Measurements from ENCODE around the gene ALKAL2. TPM values are rescaled to one million over a fixed set of nuclear protein-coding genes. Genes with fewer than 3 reads are reported as not detected.

The ALKAL2 gene
- total RNA-seq, 1 donor from 2014 or later = 1.5 TPM

DNA sequence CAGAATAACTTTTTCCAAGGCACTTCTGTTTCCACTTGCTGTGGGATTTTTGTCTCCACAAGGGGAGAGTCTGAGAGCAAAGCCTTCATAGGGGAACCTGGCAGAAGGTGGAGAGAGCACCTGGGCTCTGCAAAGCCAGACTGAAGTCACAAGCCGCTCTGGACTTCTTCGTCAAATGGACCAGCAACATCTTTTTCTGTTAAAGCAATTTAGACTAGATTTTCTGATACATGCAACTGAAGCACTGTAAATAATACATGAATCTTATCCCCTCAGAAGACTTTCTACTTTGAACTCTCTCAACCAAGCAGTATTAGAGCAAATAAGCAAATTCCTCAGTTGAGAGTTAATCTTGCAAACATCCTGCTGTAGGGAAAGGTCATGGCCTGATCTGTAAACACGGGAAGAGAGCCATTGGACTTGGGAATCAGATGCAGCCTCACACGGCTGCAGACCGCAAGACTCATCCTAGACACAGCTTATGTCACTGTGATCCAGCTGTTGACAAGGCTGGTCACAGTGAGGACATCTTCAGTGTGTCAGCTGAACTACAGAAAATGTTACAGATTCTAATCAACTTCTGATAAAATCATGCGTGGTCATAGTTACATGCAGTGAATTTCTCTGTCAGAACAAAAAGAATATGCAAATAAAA, 27.3 kb downstream of the ALKAL2 start:
- H3K27ac Mint-ChIP-seq (ENCODE audit: unreplicated experiment) = no peak overlapping the region
- H3K9ac ChIP-seq (ENCODE audit: low read length) = no peak overlapping the region
- peaks cover 18% of the 10 kb centered on the region for H3K9me3 Mint-ChIP-seq (ENCODE audit: unreplicated experiment)
- H3K4me3 Mint-ChIP-seq (ENCODE audit: unreplicated experiment) = no peak overlapping the region
- H2AFZ ChIP-seq (ENCODE audit: low read depth, low read length) = no peak overlapping the region
- peaks cover 8% of the 10 kb centered on the region for H3K4me1 ChIP-seq (ENCODE audit: insufficient read depth, low read length)
- TF ChIP-seq, protein P1, sequence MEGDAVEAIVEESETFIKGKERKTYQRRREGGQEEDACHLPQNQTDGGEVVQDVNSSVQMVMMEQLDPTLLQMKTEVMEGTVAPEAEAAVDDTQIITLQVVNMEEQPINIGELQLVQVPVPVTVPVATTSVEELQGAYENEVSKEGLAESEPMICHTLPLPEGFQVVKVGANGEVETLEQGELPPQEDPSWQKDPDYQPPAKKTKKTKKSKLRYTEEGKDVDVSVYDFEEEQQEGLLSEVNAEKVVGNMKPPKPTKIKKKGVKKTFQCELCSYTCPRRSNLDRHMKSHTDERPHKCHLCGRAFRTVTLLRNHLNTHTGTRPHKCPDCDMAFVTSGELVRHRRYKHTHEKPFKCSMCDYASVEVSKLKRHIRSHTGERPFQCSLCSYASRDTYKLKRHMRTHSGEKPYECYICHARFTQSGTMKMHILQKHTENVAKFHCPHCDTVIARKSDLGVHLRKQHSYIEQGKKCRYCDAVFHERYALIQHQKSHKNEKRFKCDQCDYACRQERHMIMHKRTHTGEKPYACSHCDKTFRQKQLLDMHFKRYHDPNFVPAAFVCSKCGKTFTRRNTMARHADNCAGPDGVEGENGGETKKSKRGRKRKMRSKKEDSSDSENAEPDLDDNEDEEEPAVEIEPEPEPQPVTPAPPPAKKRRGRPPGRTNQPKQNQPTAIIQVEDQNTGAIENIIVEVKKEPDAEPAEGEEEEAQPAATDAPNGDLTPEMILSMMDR (IDR thresholded peaks at IDR 0.05; ENCODE audit: insufficient read depth, low read depth, low read length) = no peak
- no peak for TF ChIP-seq EZH2 (IDR thresholded peaks at IDR 0.05; ENCODE audit: insufficient read depth, low read length)
- H4K20me1 ChIP-seq (ENCODE audit: insufficient read depth, low read length) = peaks cover 5% of the 10 kb centered on the region
- no peak overlapping the region for H3K4me3 ChIP-seq (ENCODE audit: insufficient read depth, low read depth, low read length)
- no peak overlapping the region for H3K27ac ChIP-seq (ENCODE audit: low read depth, low read length)
- H3K27me3 Mint-ChIP-seq (ENCODE audit: low read depth, unreplicated experiment) = no peaks in the 10 kb centered on the region
- H3K36me3 ChIP-seq (ENCODE audit: insufficient read depth, low read length) = no peaks in the 10 kb centered on the region
- H3K9me3 ChIP-seq (ENCODE audit: insufficient read depth, low read depth, low read length) = peaks cover 6% of the 10 kb centered on the region
- H3K4me2 ChIP-seq (ENCODE audit: low read length) = no peak overlapping the region
- H3K36me3 Mint-ChIP-seq (ENCODE audit: low read depth, unreplicated experiment) = peaks cover 10% of the 10 kb centered on the region
- FAIRE-seq (no peak), DNase-seq (ENCODE audit: low read depth) (no peak)
- peaks cover 22% of the 10 kb centered on the region for H3K79me2 ChIP-seq (ENCODE audit: insufficient read depth, low read length)
- no peaks in the 10 kb centered on the region for H3K27me3 ChIP-seq (ENCODE audit: insufficient read depth, low read length)
- H3K4me1 Mint-ChIP-seq (ENCODE audit: low read depth, unreplicated experiment) = peaks cover under 1% of the 10 kb centered on the region

GRCh38 chr2:259789-260331, 28.0 kb downstream of the ALKAL2 start:
- H2AFZ ChIP-seq (ENCODE audit: low read depth, low read length) = no peak overlapping the region
- Mint-ChIP-seq H3K27ac (ENCODE audit: unreplicated experiment) (no peak overlapping the region), H3K4me1 (ENCODE audit: low read depth, unreplicated experiment) (no peaks in the 10 kb centered on the region), H3K27me3 (ENCODE audit: low read depth, unreplicated experiment) (no peaks in the 10 kb centered on the region), H3K9me3 (ENCODE audit: unreplicated experiment) (peaks cover 15% of the 10 kb centered on the region), H3K4me3 (ENCODE audit: unreplicated experiment) (no peak overlapping the region), H3K36me3 (ENCODE audit: low read depth, unreplicated experiment) (peaks cover 10% of the 10 kb centered on the region)
- no peaks in the 10 kb centered on the region for H3K36me3 ChIP-seq (ENCODE audit: insufficient read depth, low read length)
- H4K20me1 ChIP-seq (ENCODE audit: insufficient read depth, low read length) = peaks cover 5% of the 10 kb centered on the region
- peaks cover 14% of the 10 kb centered on the region for H3K79me2 ChIP-seq (ENCODE audit: insufficient read depth, low read length)
- no peak overlapping the region for H3K4me2 ChIP-seq (ENCODE audit: low read length)
- H3K27me3 ChIP-seq (ENCODE audit: insufficient read depth, low read length) = no peaks in the 10 kb centered on the region
- H3K27ac ChIP-seq (ENCODE audit: low read depth, low read length) = no peak overlapping the region
- H3K9ac ChIP-seq (ENCODE audit: low read length) = no peak overlapping the region
- FAIRE-seq (no peak), DNase-seq (ENCODE audit: low read depth) (no peak)
- H3K4me1 ChIP-seq (ENCODE audit: insufficient read depth, low read length) = peaks cover 5% of the 10 kb centered on the region
- H3K9me3 ChIP-seq (ENCODE audit: insufficient read depth, low read depth, low read length) = peaks cover 6% of the 10 kb centered on the region
- no peak overlapping the region for H3K4me3 ChIP-seq (ENCODE audit: insufficient read depth, low read depth, low read length)
- TF ChIP-seq, protein P1 (IDR thresholded peaks at IDR 0.05; ENCODE audit: insufficient read depth, low read depth, low read length) = no peak
- no peak for TF ChIP-seq EZH2 (IDR thresholded peaks at IDR 0.05; ENCODE audit: insufficient read depth, low read length)

DNA sequence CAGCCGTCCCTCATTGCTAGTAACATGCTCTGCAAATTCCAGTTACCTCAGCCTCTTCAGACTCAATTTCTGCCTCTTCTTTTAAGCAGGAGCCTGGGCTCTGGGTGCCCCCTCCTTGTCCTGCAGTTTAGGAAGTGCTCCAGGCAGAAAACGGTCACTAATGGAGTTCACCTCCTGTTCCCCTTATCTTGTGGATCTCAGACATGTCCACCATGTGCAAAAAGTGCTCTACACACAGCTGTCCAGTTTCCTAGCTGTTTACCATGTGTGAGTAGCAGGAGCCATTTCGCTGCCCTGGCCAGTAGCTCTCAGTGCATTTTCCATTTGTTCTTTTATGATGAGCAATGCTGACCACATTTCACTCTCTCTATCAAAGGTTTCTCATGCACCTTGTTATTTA, 29.0 kb downstream of the ALKAL2 start:
- H3K27ac ChIP-seq (ENCODE audit: low read depth, low read length) = no peak overlapping the region
- no peak for TF ChIP-seq EZH2 (IDR thresholded peaks at IDR 0.05; ENCODE audit: insufficient read depth, low read length)
- TF ChIP-seq, protein P1 (IDR thresholded peaks at IDR 0.05; ENCODE audit: insufficient read depth, low read depth, low read length) = no peak
- peaks cover 5% of the 10 kb centered on the region for H4K20me1 ChIP-seq (ENCODE audit: insufficient read depth, low read length)
- no peak overlapping the region for H3K4me2 ChIP-seq (ENCODE audit: low read length)
- Mint-ChIP-seq H3K9me3 (ENCODE audit: unreplicated experiment) (peaks cover 15% of the 10 kb centered on the region), H3K4me1 (ENCODE audit: low read depth, unreplicated experiment) (no peaks in the 10 kb centered on the region), H3K36me3 (ENCODE audit: low read depth, unreplicated experiment) (peaks cover 10% of the 10 kb centered on the region), H3K27me3 (ENCODE audit: low read depth, unreplicated experiment) (no peaks in the 10 kb centered on the region), H3K27ac (ENCODE audit: unreplicated experiment) (no peak overlapping the region), H3K4me3 (ENCODE audit: unreplicated experiment) (no peak overlapping the region)
- H3K79me2 ChIP-seq (ENCODE audit: insufficient read depth, low read length) = peaks cover 7% of the 10 kb centered on the region
- DNase-seq (ENCODE audit: low read depth) (no peak), FAIRE-seq (no peak)
- H3K4me3 ChIP-seq (ENCODE audit: insufficient read depth, low read depth, low read length) = no peak overlapping the region
- peaks cover 6% of the 10 kb centered on the region for H3K9me3 ChIP-seq (ENCODE audit: insufficient read depth, low read depth, low read length)
- no peak overlapping the region for H2AFZ ChIP-seq (ENCODE audit: low read depth, low read length)
- H3K9ac ChIP-seq (ENCODE audit: low read length) = no peak overlapping the region
- no peaks in the 10 kb centered on the region for H3K27me3 ChIP-seq (ENCODE audit: insufficient read depth, low read length)
- peaks cover 5% of the 10 kb centered on the region for H3K4me1 ChIP-seq (ENCODE audit: insufficient read depth, low read length)
- H3K36me3 ChIP-seq (ENCODE audit: insufficient read depth, low read length) = no peaks in the 10 kb centered on the region

All from astrocyte (in vitro differentiated cells and primary cell).